ENCODE data around the gene MGAT5.

The MGAT5 gene

GRCh38 chr2:134320930-134321329, 67.1 kb downstream of the MGAT5 start:
- no peak for DNase-seq (ENCODE audit: low read depth in 2 of 2)
- TF ChIP-seq, protein P1, sequence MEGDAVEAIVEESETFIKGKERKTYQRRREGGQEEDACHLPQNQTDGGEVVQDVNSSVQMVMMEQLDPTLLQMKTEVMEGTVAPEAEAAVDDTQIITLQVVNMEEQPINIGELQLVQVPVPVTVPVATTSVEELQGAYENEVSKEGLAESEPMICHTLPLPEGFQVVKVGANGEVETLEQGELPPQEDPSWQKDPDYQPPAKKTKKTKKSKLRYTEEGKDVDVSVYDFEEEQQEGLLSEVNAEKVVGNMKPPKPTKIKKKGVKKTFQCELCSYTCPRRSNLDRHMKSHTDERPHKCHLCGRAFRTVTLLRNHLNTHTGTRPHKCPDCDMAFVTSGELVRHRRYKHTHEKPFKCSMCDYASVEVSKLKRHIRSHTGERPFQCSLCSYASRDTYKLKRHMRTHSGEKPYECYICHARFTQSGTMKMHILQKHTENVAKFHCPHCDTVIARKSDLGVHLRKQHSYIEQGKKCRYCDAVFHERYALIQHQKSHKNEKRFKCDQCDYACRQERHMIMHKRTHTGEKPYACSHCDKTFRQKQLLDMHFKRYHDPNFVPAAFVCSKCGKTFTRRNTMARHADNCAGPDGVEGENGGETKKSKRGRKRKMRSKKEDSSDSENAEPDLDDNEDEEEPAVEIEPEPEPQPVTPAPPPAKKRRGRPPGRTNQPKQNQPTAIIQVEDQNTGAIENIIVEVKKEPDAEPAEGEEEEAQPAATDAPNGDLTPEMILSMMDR (IDR thresholded peaks at IDR 0.05; ENCODE audit: low read depth, low read length): no peak
- H3K4me3 ChIP-seq (replicated peaks in 1 of 2; ENCODE audit: low read depth in 2 of 2, low read length in 2 of 2): no peak overlapping the region

DNA sequence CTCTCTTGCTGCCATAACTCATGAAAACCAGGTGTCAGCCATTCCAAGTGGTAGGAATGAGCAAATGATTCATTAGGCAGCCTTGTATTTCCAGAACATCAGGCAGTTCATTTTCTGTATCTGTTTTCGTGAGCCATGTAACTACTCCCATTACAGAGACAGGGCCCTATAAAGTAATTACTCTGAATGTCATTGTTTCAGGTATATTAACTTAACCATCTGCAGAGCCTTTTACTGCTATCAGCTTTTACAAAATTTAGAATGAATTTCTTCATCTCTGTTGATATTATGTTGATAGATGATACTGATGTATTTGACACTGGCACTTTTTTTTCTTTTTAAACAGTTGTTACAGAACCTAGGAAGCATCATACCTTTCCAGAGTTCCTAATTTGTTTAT, 69.9 kb downstream of the MGAT5 start:
- no peak for DNase-seq (ENCODE audit: low read depth in 2 of 2)
- no peak overlapping the region for H3K4me3 ChIP-seq (replicated peaks in 1 of 2; ENCODE audit: low read depth in 2 of 2, low read length in 2 of 2)
- TF ChIP-seq, protein P1 (IDR thresholded peaks at IDR 0.05; ENCODE audit: low read depth, low read length): no peak

GRCh38 chr2:134324430-134324829, 70.6 kb downstream of the MGAT5 start:
- TF ChIP-seq, protein P1 (IDR thresholded peaks at IDR 0.05; ENCODE audit: low read depth, low read length): no peak
- DNase-seq (ENCODE audit: low read depth in 2 of 2): no peak
- no peak overlapping the region for H3K4me3 ChIP-seq (replicated peaks in 1 of 2; ENCODE audit: low read depth in 2 of 2, low read length in 2 of 2)

DNA sequence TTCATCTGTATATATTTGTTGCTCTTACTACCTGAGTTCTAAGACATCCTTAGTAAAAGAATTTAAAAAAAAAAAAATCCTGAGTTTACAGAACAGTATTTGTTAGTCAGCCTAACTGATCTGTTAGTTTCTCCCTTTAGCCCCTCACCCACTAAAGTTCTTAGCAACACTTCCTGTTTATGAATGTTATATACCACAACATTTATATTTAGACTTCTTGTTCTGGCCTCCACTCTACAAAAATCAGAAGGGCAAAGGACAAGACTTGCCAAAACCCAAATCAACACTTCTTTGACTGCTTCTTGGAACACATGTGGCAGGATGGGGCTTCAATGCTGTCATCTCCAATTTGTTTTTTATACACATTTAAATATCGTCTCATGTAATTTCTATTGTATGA, 71.1 kb downstream of the MGAT5 start:
- no peak overlapping the region for H3K4me3 ChIP-seq (replicated peaks in 1 of 2; ENCODE audit: low read depth in 2 of 2, low read length in 2 of 2)
- TF ChIP-seq, protein P1 (IDR thresholded peaks at IDR 0.05; ENCODE audit: low read depth, low read length): no peak
- peak in 1 of 2 donors; percentile 17 for DNase-seq (ENCODE audit: low read depth in 2 of 2)

DNA sequence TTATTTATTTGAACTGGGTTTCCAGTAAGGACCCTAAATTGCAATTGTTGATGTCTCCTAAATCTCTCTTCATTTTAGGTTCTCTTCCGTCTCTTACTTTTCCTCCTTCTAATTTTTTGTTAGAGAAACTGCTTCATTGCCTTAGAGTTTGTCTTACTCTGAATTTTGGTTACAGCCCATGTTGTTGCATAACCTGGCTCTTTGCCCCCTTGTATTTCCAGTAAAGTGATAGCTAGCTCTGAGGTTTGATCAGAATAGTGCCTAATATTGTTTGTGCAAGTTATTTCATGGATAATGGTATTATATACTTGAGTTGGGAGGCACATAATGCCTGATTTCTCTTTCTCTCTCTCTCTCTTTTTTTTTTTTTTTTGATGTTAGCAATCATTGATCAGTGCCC, 71.8 kb downstream of the MGAT5 start:
- TF ChIP-seq, protein P1 (IDR thresholded peaks at IDR 0.05; ENCODE audit: low read depth, low read length): no peak
- peak in 1 of 2 donors; percentile 26 for DNase-seq (ENCODE audit: low read depth in 2 of 2)
- no peak overlapping the region for H3K4me3 ChIP-seq (replicated peaks in 1 of 2; ENCODE audit: low read depth in 2 of 2, low read length in 2 of 2)

- H3K4me3 ChIP-seq (replicated peaks in 1 of 2; ENCODE audit: low read depth in 2 of 2, low read length in 2 of 2): no peak overlapping the region
- TF ChIP-seq, protein P1 (IDR thresholded peaks at IDR 0.05; ENCODE audit: low read depth, low read length): no peak
- DNase-seq (ENCODE audit: low read depth in 2 of 2): peak; percentile 54 to 73
These were observed 73.5 kb downstream of the MGAT5 start for GRCh38 chr2:134327367-134327766.

GRCh38 chr2:134331081-134331480, 77.2 kb downstream of the MGAT5 start:
- TF ChIP-seq, protein P1 (IDR thresholded peaks at IDR 0.05; ENCODE audit: low read depth, low read length): no peak
- DNase-seq (ENCODE audit: low read depth in 2 of 2): no peak
- H3K4me3 ChIP-seq (replicated peaks in 1 of 2; ENCODE audit: low read depth in 2 of 2, low read length in 2 of 2): no peak overlapping the region

All from cardiac fibroblast (primary cell).